Neuronal stem cell (in vitro differentiated cells): ENCODE data around the gene HAND2.

Source experiments
- DNase-seq: peaks from one replicate; pipeline ENCODE4 v3.0.0-alpha.2; 2013; ENCODE audit warnings: low spot score
- H2AFZ ChIP-seq: one replicate; pipeline ENCODE4 v1.6.1; 2013; ENCODE audit warnings: mild to moderate bottlenecking, low read length, inconsistent platforms
- H2AK5ac ChIP-seq: 2 replicates; pipeline ENCODE4 v1.6.1; 2013; ENCODE audit warnings: low read depth, mild to moderate bottlenecking, inconsistent platforms, low read length, moderate library complexity, mixed read lengths
- H2BK120ac ChIP-seq: 2 replicates; pipeline ENCODE4 v1.6.1; 2013; ENCODE audit warnings: low read depth, mild to moderate bottlenecking, inconsistent platforms, low read length, moderate library complexity, mixed read lengths
- H2BK12ac ChIP-seq: one replicate; pipeline ENCODE4 v1.6.1; 2013; ENCODE audit warnings: low read length, inconsistent platforms
- H2BK15ac ChIP-seq: 2 replicates; pipeline ENCODE4 v1.6.1; 2013; ENCODE audit warnings: mild to moderate bottlenecking, low read length, inconsistent platforms, mixed read lengths
- H2BK5ac ChIP-seq: one replicate; pipeline ENCODE4 v1.6.1; 2013; ENCODE audit warnings: inconsistent platforms, mild to moderate bottlenecking, low read length, moderate library complexity
- H3K14ac ChIP-seq: one replicate; pipeline ENCODE4 v1.6.1; 2013; ENCODE audit warnings: low read length, inconsistent platforms
- H3K18ac ChIP-seq: 2 replicates; pipeline ENCODE4 v1.6.1; 2013; ENCODE audit warnings: low read length, inconsistent platforms
- H3K23ac ChIP-seq: 2 replicates; pipeline ENCODE4 v1.6.1; 2013; ENCODE audit warnings: low read depth, mild to moderate bottlenecking, mixed read lengths, low read length, inconsistent platforms; ENCODE audit not compliant: poor library complexity
- H3K27ac ChIP-seq: replicated peaks from 3 replicates; pipeline ENCODE4 v1.5.1; 2013; ENCODE audit warnings: low read length, inconsistent platforms
- H3K27me3 ChIP-seq, 3 experiments: 2 replicates each; pipeline ENCODE4 v1.6.1; 2013; ENCODE audit warnings: low read length in 3 of 3, mild to moderate bottlenecking in 2 of 3, inconsistent platforms in 1 of 3, low read depth in 1 of 3, mixed read lengths in 1 of 3, moderate library complexity in 1 of 3; ENCODE audit not compliant: control insufficient read depth in 3 of 3, insufficient read depth in 3 of 3
- H3K36me3 ChIP-seq, 2 donors: replicated peaks in 1 of 2; 2 replicates each; pipeline ENCODE4 v1.6.1; 2013; ENCODE audit warnings: low read length in 2 of 2; ENCODE audit not compliant: control insufficient read depth in 2 of 2, insufficient read depth in 2 of 2
- H3K4ac ChIP-seq: 2 replicates; pipeline ENCODE4 v1.6.1; 2013; ENCODE audit warnings: inconsistent platforms, mild to moderate bottlenecking, low read length, moderate library complexity
- H3K4me1 ChIP-seq, 2 donors: 1 replicate in 1 of 2; 2 replicates in 1 of 2; pipeline ENCODE4 v1.6.1; 2013; ENCODE audit warnings: low read length in 2 of 2, low read depth in 1 of 2; ENCODE audit not compliant: control insufficient read depth in 2 of 2, insufficient read depth in 1 of 2
- H3K4me2 ChIP-seq: one replicate; pipeline ENCODE4 v1.6.1; 2013; ENCODE audit warnings: mild to moderate bottlenecking, low read length, inconsistent platforms; ENCODE audit not compliant: insufficient read depth, poor library complexity, severe bottlenecking
- H3K4me3 ChIP-seq, 2 donors: 2 replicates each; pipeline ENCODE4 v1.5.1; 2013; ENCODE audit warnings: low read length in 2 of 2, mild to moderate bottlenecking in 2 of 2, inconsistent platforms in 1 of 2, moderate library complexity in 1 of 2
- H3K79me1 ChIP-seq: one replicate; pipeline ENCODE4 v1.6.1; 2013; ENCODE audit warnings: low read depth, mild to moderate bottlenecking, inconsistent platforms, low read length, moderate library complexity
- H3K9ac ChIP-seq: one replicate; pipeline ENCODE4 v1.6.1; 2013; ENCODE audit warnings: mild to moderate bottlenecking, low read depth, low read length, inconsistent platforms; ENCODE audit not compliant: poor library complexity
- H3K9me3 ChIP-seq, 2 donors: replicated peaks in 1 of 2; 2 replicates each; pipeline versions ENCODE3 to v1.6.1; 2013; ENCODE audit warnings: low read length in 2 of 2, mild to moderate bottlenecking in 2 of 2, inconsistent platforms in 1 of 2, low read depth in 1 of 2, mixed read lengths in 1 of 2, moderate library complexity in 1 of 2; ENCODE audit not compliant: control insufficient read depth in 2 of 2, insufficient read depth in 1 of 2
- H4K8ac ChIP-seq: one replicate; pipeline ENCODE4 v1.6.1; 2013; ENCODE audit warnings: low read depth, mild to moderate bottlenecking, inconsistent platforms, low read length, moderate library complexity
- H4K91ac ChIP-seq: one replicate; pipeline ENCODE4 v1.6.1; 2013; ENCODE audit warnings: low read length, low read depth, mild to moderate bottlenecking, inconsistent platforms; ENCODE audit not compliant: poor library complexity
- WGBS, 2 donors: extraction: QIAGEN DNeasy Blood & Tissue Kit; methylation state at CpG; one replicate each; pipeline ENCODE4 v1.1.7; 2013; ENCODE audit warnings: missing lambda C conversion rate in 2 of 2, mixed read lengths in 1 of 2; ENCODE audit not compliant: insufficient read length in 2 of 2, insufficient replicate concordance in 1 of 2; ENCODE audit errors: extremely low coverage in 2 of 2; 5-methylcytosine and 5-hydroxymethylcytosine counted together

HAND2 gene

DNA sequence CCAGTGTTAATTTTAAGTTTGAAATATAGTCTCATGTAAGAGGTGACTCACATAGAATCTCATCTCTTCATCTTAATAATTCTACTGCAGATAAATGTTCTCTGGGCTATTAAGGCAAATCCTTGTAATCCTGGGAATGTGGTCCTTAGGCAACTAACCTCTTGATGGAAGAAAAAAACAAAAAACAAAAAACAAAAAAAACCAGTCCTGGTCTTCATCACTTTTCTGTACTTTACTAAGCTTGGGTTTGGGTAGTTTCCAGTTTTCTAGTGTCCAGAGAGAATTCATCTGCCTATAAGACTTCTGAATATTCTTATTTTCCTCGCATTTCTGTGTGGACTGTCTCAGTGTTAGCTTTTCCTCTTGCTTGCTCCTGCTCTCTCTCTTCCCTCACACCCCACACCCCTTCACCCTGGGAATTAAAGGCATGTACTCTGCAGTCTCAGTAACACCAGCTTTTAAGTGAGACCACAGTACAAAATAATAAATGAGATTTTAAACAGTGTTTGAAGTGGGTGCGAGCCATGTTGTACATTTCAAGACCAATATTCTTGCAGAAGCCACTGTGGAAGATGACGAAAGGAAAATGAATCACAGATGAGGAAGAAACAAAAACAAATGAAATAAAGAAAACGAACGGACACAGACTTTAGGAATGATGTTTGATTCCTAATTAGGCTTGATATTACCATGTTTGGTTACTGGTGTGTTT is 51.7 kb downstream of the HAND2 start:
- H4K8ac ChIP-seq = no peak overlapping the region
- no peaks in the 10 kb centered on the region for H3K27me3 ChIP-seq
- no peak overlapping the region for H2BK12ac ChIP-seq
- no peak overlapping the region for H4K91ac ChIP-seq
- H3K18ac ChIP-seq = no peak overlapping the region
- no peak overlapping the region for H3K14ac ChIP-seq
- H2AFZ ChIP-seq = no peak overlapping the region
- no peak for DNase-seq
- H3K9ac ChIP-seq = no peak overlapping the region
- H2BK5ac ChIP-seq = no peak overlapping the region
- no peak overlapping the region for H3K23ac ChIP-seq
- H2BK15ac ChIP-seq = no peak overlapping the region
- no peak overlapping the region for H3K4ac ChIP-seq
- no peak overlapping the region for H3K27ac ChIP-seq
- no peak overlapping the region for H3K4me2 ChIP-seq
- no peaks in the 10 kb centered on the region for H3K79me1 ChIP-seq
- no peak overlapping the region for H2AK5ac ChIP-seq
- H3K4me3 ChIP-seq = no peak overlapping the region
- H2BK120ac ChIP-seq = no peak overlapping the region
- WGBS, 2 donors = no CpG with 5 or more reads among the region's 5 CpGs
- peaks cover 0 to 1% of the 10 kb centered on the region in 2 donors for H3K9me3 ChIP-seq
- no peaks in the 10 kb centered on the region for H3K36me3 ChIP-seq
- no peaks in the 10 kb centered on the region for H3K4me1 ChIP-seq

DNA sequence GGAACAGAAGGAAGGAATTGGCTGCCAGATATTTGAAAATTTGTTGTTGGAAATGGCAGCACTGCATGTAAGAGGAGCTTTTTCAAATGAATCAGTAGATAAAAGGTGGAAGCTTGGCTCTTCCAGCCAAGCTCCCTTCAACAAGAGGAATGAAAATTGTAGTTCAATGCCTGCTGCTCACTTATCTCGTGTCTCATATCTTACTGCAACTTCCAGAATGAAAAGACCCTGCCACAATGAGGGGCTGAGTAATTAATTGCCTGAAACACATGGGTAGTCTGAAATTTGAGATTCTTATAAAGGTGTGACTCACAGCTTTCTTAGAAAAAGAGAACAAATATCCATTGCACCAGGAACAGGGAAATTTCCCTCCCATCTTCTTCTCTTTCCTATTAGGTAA is 53.0 kb downstream of the HAND2 start:
- Histone ChIP-seq H3K79me1 (no peaks in the 10 kb centered on the region), H3K18ac (no peak overlapping the region), H2BK5ac (no peak overlapping the region), H2BK120ac (no peak overlapping the region), H3K4me2 (no peak overlapping the region), H3K9ac (no peak overlapping the region), H3K4me1 (no peaks in the 10 kb centered on the region), H2BK12ac (no peak overlapping the region), H3K27ac (no peak overlapping the region), H4K8ac (no peak overlapping the region), H2AK5ac (no peak overlapping the region), H3K27me3 (no peaks in the 10 kb centered on the region), H4K91ac (no peak overlapping the region), H3K9me3 (no peaks in the 10 kb centered on the region), H3K14ac (no peak overlapping the region), H3K4me3 (no peak overlapping the region), H2AFZ (no peak overlapping the region), H3K4ac (no peak overlapping the region), H3K36me3 (no peaks in the 10 kb centered on the region), H2BK15ac (no peak overlapping the region), H3K23ac (no peak overlapping the region)
- no CpG with 5 or more reads among the region's 1 CpG for WGBS, 2 donors
- no peak for DNase-seq
